Right hindlimb (tissue), 1 donor: Measurements from ENCODE around the gene COMMD1.
"Not testable (repeated sequence)": the region's sequence is repeated elsewhere in the genome, so short reads cannot be mapped to it uniquely, and the experiment has no call there.

ENCODE experiments used
- DNase-seq: peaks from one replicate; pipeline ENCODE4 v3.0.0-alpha.2; 2018

COMMD1 gene

DNA sequence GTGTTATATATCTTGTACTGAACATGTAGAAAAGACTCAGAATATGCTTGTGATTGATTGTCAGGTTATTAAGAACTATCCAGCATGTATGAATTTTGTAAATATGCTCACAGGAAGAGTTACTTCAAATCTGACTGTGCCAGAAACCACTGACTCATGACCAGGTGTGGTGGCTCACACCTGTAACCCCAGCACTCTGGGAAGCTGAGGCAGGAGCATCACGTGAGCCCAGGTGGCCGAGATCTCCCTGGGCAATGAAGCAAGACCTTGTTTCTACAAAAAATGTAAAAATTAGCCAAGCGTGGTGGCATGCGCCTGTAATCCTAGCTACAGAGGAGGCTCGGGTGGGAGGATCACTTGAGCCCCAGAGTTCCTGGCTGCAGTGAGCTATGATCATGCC is 126.6 kb downstream of the COMMD1 start:
- DNase-seq: no peak

DNA sequence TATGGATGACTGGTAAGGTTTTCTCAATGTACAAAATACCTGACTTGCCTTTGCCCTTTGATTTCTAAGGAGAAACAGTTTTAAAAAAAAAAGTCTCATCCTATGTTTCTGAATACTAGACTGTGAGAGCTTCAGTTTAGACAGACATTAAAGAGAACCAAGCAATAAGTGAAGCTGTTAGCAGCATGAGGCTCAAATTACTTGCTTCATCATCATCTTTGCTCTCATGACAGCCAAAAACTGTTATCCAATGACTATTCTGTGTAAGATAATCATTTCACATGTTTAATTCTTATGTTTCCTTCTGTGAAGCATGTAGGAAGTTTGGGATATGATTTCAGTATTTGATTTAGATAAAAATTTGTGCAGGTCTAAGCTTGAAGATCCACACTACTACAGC is 129.2 kb downstream of the COMMD1 start:
- DNase-seq: no peak

DNA sequence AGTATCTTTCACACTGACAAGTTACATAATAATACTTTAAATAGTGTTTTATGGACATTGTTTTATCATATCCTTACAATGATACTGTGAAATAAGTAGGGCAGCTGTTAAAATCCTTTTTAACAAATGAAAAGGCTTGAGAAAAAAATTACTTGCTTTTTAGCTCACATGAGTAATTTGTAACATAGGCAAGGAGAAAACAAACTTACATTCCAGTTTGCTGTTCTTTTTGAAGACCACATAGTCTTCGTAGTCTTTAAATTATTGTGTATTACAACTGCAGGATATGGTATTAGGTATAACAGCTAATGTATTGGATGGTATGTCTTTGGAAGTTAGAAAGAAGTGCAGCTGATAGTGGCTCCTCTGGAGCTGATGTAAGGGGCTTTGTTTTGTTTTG is 130.8 kb downstream of the COMMD1 start:
- no peak for DNase-seq

DNA sequence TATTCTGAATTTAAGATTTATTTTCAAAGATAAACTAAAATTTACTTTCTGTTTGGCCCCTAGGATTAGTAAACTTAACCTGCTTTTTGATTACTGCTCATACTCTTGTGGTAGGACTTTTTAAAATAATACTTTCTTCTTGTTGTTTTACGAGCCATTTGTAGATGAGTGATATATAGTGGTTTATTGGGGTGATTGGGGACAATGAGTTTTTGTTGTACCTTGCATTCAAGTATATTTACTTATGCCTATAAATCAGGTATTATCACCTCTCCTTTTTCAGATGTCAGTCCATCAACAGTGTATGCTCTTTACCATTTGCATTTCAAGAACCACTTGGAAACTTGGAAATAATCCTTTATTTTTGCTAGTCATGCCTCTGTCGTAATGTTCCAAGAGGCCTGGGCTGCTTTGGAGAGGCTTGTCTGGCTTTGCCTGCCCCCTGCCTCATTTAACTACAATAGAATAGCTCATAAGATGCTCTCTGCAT is 131.3 kb downstream of the COMMD1 start:
- DNase-seq: no peak

DNA sequence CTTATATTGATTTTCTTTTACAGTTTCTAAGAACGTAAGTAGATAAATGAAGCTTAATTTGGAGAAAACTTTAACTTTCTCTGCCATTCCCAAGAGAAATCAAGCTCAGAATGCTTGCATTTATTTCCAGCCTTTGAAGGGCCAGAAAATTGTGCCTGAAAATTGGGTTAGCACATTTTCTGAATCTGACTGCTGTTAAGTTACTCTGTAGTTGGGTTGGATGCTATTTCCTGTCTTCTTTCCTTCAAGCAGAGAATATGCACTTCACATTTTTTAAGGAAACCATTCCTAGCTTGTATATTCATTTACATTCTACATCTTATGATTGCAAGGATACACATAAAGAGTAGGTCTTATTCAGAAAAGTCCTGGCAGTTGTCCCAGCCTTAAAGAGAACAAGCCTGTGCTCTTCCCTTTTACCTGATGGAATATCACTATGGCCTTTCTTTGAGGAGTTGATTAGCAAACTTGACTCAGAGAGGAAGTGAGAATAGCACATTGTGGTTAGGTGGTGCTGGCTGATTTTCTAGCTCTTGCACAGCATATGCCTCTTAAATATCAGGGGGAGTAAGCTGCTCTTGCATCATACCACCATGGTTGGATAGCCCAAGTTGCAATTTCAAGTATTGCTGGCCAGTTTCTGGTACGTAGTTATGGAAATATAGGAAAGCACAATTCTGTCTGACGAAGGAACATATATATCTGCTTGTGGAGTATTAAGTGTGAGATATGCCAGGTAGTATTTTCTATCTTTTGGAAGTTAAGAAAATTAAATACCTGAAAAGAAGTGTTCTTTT is 133.7 kb downstream of the COMMD1 start:
- DNase-seq: no peak

DNA sequence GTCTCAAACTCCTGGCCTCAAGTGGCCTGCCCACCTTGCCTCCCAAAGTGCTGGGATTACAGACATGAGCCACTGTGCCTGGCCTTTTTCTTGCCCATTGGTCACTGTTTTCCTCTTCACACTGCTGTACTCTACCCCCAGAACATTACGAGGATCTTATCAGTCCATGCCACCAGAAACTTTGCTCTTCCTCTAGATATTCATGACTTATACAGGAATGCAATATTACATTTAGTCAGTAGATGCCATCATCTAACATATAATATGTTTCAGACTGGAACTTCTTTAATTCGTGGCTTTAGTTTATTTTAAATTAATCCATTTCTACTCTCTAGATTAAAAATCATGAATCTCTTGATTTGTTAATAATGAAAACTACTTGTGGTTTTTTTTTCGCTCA is 135.5 kb downstream of the COMMD1 start:
- DNase-seq: no peak

DNA sequence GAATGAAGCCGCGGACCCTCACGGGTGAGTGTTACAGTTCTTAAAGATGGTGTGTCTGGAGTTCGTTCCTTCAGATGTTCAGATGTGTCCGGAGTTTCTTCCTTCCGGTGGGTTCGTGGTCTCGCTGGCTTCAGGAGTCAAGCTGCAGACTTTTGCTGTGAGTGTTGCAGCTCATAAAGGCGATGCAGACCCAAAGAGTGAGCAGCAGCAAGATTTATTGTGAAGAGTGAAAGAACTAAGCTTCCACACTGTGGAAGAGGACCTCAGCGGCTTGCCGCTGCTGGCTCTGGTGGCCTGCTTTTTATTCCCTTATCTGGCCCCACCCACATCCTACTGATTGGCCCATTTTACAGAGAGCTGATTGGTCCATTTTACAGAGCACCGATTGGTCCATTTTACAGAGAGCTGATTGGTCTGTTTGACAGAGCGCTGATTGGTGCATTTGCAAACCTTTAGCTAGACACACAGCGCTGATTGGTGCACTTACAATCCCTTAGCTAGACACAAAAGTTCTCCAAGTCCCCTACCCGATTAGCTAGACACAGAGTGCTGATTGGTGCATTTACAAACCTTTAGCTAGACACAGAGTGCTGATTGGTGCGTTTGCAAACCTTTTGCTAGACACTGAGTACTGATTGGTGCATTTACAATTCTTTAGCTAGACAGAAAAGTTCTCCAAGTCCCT is 136.4 kb downstream of the COMMD1 start:
- DNase-seq: not testable (repeated sequence)

DNA sequence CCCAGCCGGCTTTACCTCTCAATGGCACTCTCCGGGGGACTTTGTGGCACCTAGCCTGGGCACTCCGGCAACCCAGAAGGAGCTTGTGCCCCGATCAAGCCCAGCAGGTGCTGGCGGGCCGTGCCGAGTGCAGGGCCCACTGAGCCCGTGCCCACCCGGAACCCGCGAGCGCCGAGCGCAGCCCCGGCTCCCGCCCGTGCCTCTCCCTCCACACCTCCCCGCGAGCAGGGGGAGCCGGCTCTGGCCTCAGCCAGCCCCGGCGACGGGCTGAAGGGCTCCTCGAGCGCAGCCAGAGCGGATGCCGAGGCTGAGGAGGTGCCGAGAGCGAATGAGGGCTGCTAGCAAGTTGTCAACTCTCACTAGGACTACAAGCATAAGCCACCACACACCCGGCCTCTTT is 136.9 kb downstream of the COMMD1 start:
- DNase-seq: no peak

DNA sequence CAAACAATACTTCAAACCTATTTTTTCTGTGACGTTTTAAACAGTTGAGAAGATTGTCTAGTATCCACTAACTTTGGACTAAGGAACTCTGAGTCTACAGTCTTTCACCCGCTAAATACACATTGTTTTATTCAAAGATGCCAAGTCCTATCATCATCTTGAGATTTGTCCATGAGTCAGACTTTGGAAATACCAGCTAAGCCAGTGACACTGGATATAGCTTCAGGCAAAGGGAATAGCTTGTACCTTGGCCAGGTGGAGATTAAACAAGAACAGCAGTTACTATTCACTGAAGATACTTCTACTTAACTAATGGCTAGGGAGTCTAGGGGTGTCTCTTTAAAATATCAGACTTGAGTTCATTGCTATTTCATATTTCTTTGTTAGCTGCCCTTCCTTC is 137.5 kb downstream of the COMMD1 start:
- DNase-seq: no peak

DNA sequence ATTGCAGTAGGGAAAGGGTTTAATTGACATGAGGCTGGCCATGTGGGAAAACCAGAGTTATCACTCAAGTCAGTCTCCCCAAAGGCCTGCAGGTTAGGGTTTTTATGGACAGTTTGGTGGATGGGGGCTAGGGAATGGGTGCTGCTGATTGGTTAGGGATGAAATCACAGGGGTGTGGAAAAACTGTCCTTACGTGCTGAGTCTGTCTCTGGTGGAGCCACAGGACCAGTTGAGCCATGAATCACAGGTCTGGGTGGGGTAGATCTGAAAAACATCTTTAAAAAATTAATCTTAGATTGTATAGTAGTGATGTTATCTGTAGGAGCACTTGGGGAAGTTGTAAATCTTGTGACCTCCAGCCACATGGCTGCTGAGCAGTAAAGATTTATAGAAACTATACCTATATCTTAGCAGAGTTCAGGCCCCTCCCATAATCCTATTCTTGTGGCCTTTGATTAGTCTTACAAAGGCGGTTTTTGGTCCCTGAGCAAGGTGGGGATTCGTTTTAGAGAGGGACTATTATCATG is 139.6 kb downstream of the COMMD1 start:
- DNase-seq: no peak

DNA sequence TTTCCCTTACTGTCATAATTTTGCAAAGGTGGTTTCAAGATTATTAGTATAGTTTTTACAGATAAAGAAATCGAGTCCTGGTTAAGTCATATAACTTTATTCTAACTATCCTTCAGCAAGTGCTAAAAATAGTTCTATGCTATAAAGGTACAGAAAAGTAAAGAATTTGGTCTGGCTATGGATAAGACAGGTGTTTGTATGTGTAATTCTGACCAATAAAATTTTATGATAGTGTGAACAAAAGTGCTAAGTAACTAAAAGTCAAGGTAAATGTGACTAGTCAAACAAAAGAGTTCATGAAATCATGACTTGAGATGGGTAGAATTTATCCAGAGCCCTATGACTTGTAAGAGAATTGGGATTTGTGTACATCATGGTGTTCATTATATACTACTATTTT is 140.7 kb downstream of the COMMD1 start:
- no peak for DNase-seq

DNA sequence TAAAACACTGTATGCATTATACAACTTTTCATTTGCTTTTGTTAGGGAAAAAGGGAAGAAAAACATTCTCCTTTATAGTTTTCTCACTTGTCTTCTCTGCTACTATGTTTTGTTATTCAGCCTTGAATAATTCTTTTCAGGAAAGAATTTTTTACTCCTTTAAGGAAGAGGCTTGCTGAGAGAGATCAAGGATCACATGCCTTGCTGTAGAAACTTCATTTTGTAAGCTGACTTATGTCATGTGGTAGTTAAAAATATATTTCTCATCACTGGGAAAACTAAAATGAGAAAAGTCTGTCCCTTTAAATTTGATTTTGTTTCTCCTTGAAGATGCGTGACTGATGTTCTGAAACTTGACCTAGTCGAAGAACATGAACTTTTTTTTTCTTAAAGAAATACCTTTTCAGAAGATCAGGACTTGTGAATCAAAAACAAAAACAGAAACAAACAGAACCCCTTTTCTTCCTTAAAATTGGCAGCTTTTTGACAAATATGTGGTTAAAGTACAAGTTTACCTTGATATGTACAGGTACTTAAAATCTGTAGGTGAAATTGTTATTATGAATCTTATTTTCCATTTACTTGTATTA is 145.1 kb downstream of the COMMD1 start:
- no peak for DNase-seq

DNA sequence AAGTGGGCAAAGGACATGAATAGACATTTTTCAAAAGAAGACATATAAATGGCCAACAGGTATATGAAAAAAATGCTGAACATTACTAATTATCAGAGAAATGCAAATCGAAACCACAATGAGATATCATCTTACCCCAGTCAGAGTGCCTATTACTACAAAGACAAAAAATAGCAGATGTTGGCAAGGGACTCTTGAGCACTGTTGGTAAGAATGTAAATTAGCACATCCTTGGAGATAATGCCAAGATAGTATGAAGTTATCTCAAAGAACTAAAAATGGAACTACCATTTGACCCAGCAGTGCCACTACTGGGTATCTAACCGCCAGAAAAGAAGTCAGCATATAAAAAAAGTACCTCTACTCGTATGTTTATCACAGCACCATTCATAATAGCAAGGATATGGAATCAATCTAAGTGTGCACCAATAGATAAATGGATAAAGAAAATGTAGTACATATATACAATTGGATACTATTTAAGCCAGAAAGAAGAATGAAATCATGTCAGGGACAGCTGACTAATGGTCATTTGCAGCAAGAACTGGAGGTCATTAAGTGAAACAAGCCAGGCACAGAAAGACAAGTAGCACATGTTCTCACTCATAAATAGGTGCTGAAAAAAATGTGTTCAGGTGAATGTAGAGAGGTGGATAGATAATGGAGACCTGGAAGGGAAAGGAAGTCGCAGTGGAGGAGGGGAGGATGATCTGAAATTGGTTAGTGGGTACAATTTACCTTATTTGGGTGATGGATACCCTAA is 148.7 kb downstream of the COMMD1 start:
- no peak for DNase-seq

DNA sequence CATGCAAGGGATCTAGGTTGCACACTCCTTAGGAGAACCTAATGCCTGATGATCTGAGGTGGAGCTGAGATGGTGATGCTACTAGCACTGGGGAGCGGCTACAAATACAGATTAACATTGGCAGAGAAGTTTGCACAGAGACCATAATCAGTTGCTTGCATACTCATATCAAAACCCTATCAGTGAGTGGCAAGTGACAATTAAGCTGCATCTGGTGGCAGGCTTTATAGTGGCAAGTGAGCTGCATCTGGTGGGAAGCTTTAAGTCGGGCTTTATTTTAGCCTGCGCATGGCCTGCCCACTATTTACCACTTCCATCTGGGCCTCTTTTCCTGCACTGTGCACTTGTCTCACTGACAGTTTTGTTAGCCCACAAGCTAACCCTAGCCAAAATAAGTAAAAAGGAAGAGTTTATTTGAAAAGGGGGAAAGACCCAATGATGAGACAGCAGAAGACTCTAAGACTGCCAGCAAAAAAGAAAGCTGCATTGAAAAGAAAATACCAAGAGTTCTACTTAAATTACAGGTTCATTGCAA is 149.5 kb downstream of the COMMD1 start:
- no peak for DNase-seq

DNA sequence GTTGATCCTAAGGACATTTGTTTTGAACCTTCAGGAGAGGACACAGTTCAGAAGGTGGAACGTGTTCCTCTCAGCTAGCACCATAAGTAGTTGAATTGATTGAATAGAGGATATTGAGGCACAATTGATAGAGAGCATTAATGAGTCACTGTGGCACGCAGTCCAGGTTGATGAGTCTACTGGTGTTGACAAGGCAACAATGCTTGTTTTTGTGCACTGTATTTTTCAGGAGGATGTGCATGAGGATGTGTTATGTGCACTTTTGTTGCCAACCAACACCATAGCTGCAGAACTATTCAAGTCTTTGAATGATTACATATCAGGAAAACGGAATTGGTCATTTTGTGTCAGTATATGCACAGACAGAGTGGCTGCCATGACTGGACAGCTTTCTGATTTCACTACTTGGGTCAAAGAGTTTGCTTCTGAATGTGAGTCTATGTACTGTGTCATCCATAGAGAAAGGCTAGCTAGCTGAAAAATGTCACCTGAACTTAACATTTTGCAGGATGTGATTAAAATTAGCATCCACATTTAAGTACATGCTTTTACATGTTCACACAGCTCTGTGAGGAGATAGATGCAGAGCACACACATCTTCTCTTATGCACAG is 150.4 kb downstream of the COMMD1 start:
- DNase-seq: no peak

DNA sequence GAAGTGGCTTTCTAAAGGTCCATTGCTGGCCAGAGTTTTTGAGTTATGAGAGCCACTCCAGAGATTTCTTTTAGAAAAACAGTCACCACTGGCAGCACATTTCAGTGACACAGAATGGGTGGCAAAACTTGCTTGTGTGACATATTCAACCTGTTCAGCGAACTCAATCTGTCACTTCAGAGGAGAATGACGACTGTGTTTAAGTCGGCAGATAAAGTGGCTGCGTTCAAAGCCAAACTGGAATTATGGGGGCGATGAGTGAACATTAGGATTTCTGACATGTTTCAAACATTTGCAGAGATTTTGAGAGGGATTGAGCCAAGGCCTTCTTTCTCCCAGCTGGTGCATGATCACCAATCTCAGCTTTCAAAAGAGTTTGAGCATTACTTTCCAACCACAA is 150.9 kb downstream of the COMMD1 start:
- DNase-seq: no peak

DNA sequence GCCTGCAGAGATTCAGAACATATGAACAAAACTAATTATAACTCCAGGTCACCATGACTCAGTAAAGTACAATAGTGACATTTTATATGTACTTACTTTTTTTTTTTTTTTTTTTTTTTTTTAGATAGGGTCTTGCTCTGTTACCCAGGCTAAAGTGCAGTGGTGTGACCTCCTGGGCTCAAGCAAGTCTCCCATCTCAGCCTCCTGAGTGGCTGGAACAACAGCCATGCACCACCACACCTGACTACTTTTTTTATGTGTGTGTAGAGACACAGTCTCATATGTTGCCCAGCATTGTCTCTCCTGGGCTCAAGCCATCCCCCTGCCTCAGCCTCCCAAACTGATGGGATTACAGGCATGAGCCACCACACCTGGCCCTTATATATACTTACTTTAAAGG is 159.8 kb downstream of the COMMD1 start:
- no peak for DNase-seq

DNA sequence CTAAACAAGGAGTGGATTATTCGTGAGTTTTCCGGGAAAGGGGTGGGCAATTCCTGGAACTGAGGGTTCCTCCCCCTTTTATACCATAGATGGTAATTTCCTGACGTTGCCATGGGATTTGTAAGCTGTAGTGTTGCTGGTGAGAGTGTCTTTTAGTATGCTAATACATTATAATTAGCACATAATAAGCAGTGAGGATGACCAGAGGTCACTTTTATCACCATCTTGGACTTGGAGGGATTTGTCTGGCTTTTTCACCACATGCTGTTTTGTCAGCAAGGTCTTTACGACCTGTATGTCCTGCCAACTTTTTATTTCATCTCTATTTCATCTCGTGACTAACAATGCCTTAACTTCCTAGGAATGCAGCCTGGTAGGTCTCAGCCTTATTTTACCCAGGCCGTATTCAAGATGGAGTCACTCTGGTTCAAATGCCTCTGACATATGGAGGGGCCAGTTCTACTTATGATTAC is 165.7 kb downstream of the COMMD1 start:
- no peak for DNase-seq

DNA sequence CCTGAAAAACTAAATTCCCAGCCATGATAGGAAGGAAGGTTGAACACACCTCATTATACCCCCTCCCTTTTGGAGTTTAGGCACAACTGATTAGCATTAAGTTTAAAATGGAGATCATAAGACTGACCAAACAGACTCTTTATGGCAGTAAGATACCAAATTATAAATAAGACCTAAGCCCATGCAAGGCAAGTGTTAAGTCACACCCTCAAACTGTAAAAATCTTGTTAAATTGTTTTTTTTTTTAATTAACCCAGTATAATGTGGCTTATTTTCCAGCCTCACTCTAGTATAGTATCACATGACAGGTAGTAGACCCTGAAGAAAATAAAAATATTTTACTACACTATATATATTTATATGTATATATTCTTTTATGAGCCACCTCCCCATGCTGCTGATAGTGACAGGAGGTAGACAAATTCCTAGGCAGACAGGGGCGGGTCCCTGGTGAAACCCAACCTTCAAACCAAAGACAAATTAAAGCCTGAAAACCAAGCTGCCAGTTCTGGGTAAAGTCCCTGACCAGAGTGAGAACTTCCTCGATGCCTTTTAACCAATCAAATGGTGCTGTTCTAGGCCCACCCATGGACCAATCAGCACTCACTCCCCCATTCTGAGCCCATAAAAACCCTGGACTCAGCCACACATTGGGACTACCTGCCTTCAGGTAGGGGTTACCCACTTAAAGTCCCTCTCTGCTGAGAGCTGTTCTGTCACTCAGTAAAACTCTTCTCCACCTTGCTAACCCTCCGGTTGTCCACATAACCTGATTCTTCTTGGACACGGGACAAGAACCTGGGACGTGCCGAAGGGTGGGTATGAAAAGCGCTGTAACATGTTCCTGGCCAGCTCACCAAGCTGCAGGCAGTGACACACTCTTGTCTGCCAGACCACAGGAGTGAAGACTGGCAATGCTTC is 166.5 kb downstream of the COMMD1 start:
- DNase-seq: no peak

DNA sequence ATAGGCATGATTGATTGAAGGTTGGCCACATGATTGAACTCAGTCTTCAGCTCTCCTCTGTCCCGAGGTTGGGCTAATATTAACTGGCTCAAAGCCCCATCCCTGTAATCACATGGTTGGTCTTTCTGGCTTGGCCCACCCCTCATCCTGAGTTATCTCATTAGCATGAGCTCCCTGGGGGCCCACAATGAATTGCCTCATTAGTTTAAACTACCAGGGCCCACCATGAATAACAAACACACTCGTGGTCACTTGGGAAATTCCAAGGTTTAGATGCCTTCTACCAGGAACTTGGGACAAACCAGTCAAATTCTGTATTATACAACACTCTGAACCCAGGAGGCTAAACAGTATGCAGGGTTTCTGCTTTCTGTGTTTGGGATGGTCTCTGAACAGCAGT is 168.8 kb downstream of the COMMD1 start:
- DNase-seq: no peak
